HG03280 (cell line): ENCODE measurements around the gene CIART.

Experiments
- ATAC-seq: cut with Tn5 transposase; IDR thresholded peaks from one replicate; pipeline ENCODE4 v1.9.1; 2021; ENCODE audit warnings: mild to moderate bottlenecking, moderate library complexity; ENCODE audit not compliant: unreplicated experiment

CIART gene

DNA sequence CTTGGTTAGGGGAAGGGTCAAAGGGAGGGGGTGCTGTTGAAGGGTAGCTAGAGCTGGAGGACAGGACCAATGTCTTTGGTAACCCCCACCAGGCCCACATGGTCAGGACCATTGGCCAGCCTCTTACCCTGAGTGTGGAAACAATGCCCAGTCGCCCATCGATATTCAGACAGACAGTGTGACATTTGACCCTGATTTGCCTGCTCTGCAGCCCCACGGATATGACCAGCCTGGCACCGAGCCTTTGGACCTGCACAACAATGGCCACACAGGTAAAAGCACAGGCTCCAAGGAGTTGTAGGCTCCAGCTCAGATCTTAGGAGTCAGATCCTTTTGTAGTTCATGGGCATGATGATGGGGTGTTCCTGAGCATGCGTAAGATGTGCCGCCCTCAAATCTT lies 21.0 kb upstream of the CIART start:
- no peak for ATAC-seq

GRCh38 chr1:150262388-150263320 lies 19.7 kb upstream of the CIART start:
- ATAC-seq: no peak

GRCh38 chr1:150263549-150263948 lies 18.8 kb upstream of the CIART start:
- no peak for ATAC-seq

DNA sequence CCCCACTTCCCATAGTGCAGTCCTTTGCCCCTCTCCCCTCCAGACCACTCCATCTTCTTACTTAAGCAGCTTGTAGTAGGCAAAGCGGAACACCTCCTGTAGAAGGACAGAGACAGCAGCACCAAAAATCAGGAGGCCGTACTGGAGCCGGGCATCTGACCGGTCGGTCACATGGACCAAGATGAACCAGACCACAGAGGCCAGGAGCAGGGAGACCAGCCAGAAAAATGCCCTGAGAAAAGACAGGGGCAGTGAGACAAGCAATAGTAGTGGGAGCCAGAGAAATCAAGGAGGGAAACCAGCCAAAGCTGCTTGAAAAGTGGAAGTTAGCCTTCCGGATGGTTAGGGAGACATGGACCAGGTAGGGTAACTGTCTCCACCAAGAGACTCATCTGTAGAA lies 14.5 kb upstream of the CIART start:
- no peak for ATAC-seq

- ATAC-seq: peak; percentile 11
Measured at GRCh38 chr1:150268340-150268704, 14.0 kb upstream of the CIART start.

DNA sequence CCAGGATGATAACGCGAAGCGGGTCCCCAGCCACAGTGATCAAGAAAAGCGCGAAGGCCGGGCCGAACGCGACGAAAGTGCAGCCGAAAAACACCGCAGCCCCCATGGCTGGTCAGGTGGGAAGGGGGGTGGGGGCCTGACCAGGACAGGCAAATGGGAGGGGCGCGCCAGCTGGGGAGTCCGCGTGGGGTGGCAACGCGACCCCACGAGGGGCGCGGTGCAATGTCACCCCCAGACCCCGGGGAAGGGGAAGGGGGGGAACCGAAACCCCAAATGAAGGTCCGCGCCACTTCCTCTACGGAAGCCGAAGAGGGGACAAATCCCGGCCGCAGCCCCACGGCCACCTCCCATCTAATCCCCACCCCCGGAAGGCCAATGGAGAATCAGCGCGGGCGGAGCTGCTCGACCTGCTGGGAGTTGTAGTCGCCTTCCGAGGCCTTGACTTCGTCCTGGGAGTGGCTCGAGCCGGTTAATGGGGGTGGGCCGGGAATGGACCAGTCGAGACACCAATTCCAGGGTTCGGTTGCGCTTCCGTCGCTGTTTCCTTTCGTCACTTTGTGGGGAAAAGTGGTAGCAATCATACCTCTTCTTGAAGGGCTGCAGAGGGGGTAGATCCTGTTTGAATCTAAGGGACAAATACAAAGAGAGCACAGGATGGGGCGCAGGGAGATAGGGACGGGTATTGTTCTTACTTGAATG lies 13.5 kb upstream of the CIART start, which contains the start of gene APH1A:
Gene APH1A, minus strand, starts transcription at position 312 of the 699 bp plus-strand sequence. Its CDS starts 206 bp downstream, at position 106.
- ATAC-seq: peak; percentile 94

GRCh38 chr1:150269451-150269850 lies 12.9 kb upstream of the CIART start:
- ATAC-seq: no peak

GRCh38 chr1:150271291-150271959 lies 10.9 kb upstream of the CIART start:
- no peak for ATAC-seq

- no peak for ATAC-seq
Measured at GRCh38 chr1:150273311-150273710, 9.0 kb upstream of the CIART start.

GRCh38 chr1:150280138-150280707 lies 2.1 kb upstream of the CIART start:
- no peak for ATAC-seq

DNA sequence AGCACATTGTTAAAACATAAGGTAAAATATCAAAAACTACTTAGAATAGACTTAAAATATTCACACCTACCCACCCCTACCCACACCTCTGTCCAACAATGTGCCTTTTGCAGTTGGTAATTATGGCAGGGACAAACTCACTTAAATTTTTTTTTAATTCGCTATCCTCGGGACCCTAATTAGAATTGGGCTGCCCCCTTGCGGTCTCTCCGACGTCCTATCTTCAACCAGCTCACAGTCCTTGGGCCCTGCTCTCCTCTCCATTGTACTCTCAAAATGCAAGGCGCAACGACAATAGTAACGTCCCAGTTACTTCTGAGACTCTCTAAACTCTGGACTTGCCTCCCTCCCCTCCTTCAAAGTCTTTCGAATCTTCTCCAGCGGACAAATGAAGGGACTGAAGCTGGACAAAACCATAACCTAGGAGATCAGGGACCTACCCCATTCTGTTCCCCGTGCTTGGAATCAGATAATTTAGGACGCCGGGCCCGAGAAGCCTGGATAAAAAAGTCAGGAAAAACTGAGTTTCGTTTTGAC lies 1.1 kb upstream of the CIART start:
- ATAC-seq: no peak

DNA sequence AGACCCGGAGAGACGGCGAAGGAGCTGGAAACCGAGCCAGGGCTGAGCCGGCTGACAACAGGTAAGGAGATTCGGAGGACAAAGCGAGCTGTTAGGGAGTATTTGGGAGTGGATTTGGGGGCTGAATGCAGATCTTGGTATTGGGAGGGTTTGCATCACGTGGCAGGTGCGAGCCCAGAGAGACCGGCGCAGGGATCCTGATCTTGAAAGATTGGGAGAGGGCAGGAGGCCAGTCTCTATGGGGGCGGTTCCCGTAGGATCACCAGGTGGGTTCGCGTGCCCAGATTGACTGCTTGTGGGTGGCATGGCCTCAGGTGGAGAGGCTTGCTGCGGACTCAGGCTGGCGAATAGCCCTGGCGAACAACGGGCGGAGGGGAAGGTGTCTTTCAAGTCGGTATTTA lies 204 bp downstream of the CIART start:
- ATAC-seq: no peak

- ATAC-seq: no peak
Measured at GRCh38 chr1:150283260-150283659, 906 bp downstream of the CIART start.

DNA sequence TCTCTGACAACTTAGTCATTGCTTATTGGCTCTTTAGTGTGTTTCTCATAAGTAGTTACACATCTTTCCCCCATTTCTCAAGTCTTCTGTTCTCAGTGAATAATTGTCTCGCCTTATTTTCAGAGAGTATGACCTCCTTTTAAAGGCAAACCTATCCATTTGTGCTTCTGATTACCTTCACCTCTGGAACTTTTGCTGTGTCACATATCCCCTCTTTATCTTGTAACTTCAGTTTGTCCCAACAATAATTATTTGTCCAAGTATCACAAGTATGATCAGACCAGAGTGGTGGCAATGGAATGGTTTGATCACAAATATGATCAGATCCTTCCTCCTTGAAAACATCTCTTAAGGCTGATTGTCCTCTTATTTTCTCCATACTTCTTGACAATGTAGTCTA lies 6.0 kb downstream of the CIART start:
- ATAC-seq: no peak

GRCh38 chr1:150288822-150289221 lies 6.5 kb downstream of the CIART start:
- ATAC-seq: no peak

- peak; percentile 95 for ATAC-seq
Measured at GRCh38 chr1:150293433-150294253, 11.3 kb downstream of the CIART start, which contains the start of gene MRPS21. Gene MRPS21, plus strand, starts transcription at chr1:150293861. Its CDS starts 506 bp downstream, at chr1:150294367.

DNA sequence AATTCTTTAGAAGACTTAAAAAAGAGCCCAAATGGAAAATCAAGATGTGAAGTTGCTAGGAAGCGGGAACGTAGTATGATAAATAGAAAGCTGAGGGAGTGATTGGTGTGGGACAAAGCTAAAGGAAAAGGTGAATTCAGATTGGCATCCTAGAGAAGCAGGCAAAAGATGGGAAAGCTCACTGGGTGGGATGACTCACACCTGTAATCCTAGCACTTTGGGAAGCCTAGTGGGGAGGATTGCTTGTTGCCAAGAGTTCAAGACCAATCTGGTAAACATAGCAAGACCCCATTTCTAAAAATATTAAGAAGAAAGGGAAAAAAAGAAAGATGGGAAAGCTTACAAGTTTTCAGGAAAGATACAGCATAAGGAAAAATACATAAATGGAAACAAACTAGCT lies 13.1 kb downstream of the CIART start:
- no peak for ATAC-seq

DNA sequence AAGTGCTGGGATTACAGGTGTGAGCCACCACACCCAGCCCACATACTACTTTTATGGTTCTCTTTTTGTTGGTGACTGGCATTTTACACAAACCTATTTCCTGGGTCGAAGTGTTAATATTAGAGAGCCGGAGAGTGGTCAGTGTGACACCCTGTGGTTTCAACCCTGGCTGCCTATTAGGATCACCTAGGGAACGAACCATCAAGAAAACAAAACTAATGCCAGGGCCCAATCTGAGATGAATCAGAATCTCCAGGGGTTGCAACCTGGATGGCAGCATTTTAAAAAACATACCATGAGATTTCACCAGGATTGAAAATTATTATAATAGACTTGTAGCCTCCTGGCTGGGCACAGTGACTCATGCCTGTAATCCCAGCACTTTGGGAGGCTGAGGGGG lies 17.4 kb downstream of the CIART start:
- ATAC-seq: no peak

GRCh38 chr1:150302338-150302737 lies 20.0 kb downstream of the CIART start:
- ATAC-seq: no peak

DNA sequence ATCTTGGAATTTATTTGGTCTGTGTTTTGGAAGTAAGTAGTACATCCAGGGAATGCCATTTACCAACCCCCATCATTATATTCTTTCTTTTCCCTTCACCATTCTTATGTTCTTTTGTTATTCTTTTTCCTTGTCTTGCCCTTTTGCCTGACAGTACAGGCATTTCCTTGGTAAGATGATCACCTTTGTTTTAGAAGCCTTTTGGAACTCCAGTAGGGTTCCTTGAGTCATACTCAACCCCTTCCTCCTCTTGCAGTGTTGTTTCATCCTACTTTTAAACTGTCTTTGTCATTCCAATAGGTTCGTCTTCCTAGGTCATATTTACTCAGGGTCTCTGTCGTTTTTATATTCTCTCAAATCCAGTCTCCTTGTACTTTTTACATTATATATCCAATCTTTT lies 20.5 kb downstream of the CIART start:
- no peak for ATAC-seq
